H1 (cell line): Measurements from ENCODE around the gene CEP128. TPM values are rescaled to one million over a fixed set of nuclear protein-coding genes. Genes with fewer than 3 reads are reported as not detected.

Experiments used
- BRCA1 ChIP-seq: IDR thresholded peaks from 2 replicates; pipeline ENCODE4 v1.6.1; 2012; ENCODE audit warnings: low read depth, low read length, improper control_type of control experiment
- CHD7 ChIP-seq: fragments of 300-600 bp; sonication (generic); IDR thresholded peaks from 2 replicates; pipeline ENCODE4 v1.7.1; 2012; ENCODE audit warnings: low read length, moderate library complexity, mild to moderate bottlenecking, inconsistent platforms; ENCODE audit not compliant: insufficient replicate concordance
- CREB1 ChIP-seq: IDR thresholded peaks from 2 replicates; pipeline ENCODE4 v1.6.1; 2012; ENCODE audit warnings: inconsistent platforms
- EGR1 ChIP-seq: IDR thresholded peaks from 2 replicates; pipeline ENCODE4 v1.6.1; 2011; ENCODE audit warnings: low read depth, low read length, borderline replicate concordance
- EP300 ChIP-seq, 2 experiments: IDR thresholded peaks; 1 replicate in 1 of 2; 2 replicates in 1 of 2; pipeline ENCODE4 v1.6.1; 2011 to 2012; ENCODE audit warnings: low read depth in 2 of 2, low read length in 2 of 2, mild to moderate bottlenecking in 2 of 2, borderline replicate concordance in 1 of 2, inconsistent platforms in 1 of 2, moderate library complexity in 1 of 2
- KDM4A ChIP-seq: IDR thresholded peaks from one replicate; pipeline ENCODE4 v1.7.1; 2012; ENCODE audit warnings: low read depth, mild to moderate bottlenecking, moderate library complexity, low read length, inconsistent platforms; ENCODE audit not compliant: severe bottlenecking
- KDM5A ChIP-seq: fragments of 200-600 bp; IDR thresholded peaks from 2 replicates; pipeline ENCODE4 v1.7.1; 2012; ENCODE audit warnings: mild to moderate bottlenecking, low read length, inconsistent platforms, mixed read lengths
- SIN3A ChIP-seq, 2 experiments: IDR thresholded peaks in 1 of 2; conservative IDR thresholded peaks in 1 of 2; 2 replicates each; pipeline ENCODE4 v1.6.1; 2011 to 2012; ENCODE audit warnings: low read length in 2 of 2, improper control_type of control experiment in 1 of 2, low read depth in 1 of 2, mild to moderate bottlenecking in 1 of 2
- SUZ12 ChIP-seq: fragments of 200-600 bp; sonication (generic); IDR thresholded peaks from 2 replicates; pipeline ENCODE4 v1.6.1; 2012; ENCODE audit warnings: mild to moderate bottlenecking, inconsistent platforms, low read length, moderate library complexity, mixed read lengths
- TCF12 ChIP-seq: IDR thresholded peaks from 2 replicates; pipeline ENCODE4 v1.6.1; 2011; ENCODE audit warnings: low read depth, mild to moderate bottlenecking, low read length
- ZNF274 ChIP-seq: IDR thresholded peaks from 2 replicates; pipeline ENCODE4 v1.7.0; 2012; ENCODE audit warnings: low read length, borderline replicate concordance; ENCODE audit errors: extremely low read depth
- polyA plus RNA-seq, 7 experiments: library from polyadenylated mRNA; depleted of rRNA in 3 of 7; stranded (reverse) in 5 of 7; unstranded in 2 of 7; fragments of >200 nt in 5 of 7; fragments of 200-250 nt in 2 of 7; gene quantifications; 1 replicate in 5 of 7; 2 replicates in 1 of 7; 4 replicates in 1 of 7; pipeline versions ENCODE4 v1.2.1 to v1.2.3, GENCODE V29; 2011 to 2013; ENCODE audit warnings: missing spikeins in 2 of 7, mixed read lengths in 2 of 7
- total RNA-seq: library from RNA; stranded (reverse); fragmentation: NEBNext Ultra II Directional; extraction: Animal tissue kit (Norgen Biotek cat#: 25700); gene quantifications from 2 replicates; pipeline ENCODE4 v1.2.1, GENCODE V29; 2021

Gene CEP128
- total and polyA plus RNA-seq, 2 of the 8 experiments (the other 6 are each of a cell fraction or from before 2014, with no cell fraction given), result 1.9 to 17.0 TPM

GRCh38 chr14:80954687-80955299 is 13.3 kb upstream of the CEP128 start (continued):
- TF ChIP-seq CHD7 (no peak), SIN3A (conservative IDR thresholded peaks at IDR 0.05 in 1 of 2, IDR thresholded peaks at IDR 0.05 in 1 of 2; ENCODE audit: low read depth in 1 of 2, low read length in 2 of 2) (peak in 1 of 2 experiments; percentile 66; a peak in 1 of 4 replicates), EGR1 (no peak), ZNF274 (no peak), BRCA1 (no peak), KDM5A (no peak), KDM4A (peak; percentile 91), SUZ12 (0 out of 2 replicates have a peak, but pooled peaks have one; percentile 35), CREB1 (peak; percentile 40; the same call in 1 of the 2 replicates), TCF12 (no peak), EP300 (IDR thresholded peaks at IDR 0.05; ENCODE audit: borderline replicate concordance in 1 of 2, low read depth in 2 of 2, low read length in 2 of 2) (no peak)
